Measurements from ENCODE around the gene TNKS1BP1.
"Not testable (repeated sequence)": the region's sequence is repeated elsewhere in the genome, so short reads cannot be mapped to it uniquely, and the experiment has no call there.

DNA sequence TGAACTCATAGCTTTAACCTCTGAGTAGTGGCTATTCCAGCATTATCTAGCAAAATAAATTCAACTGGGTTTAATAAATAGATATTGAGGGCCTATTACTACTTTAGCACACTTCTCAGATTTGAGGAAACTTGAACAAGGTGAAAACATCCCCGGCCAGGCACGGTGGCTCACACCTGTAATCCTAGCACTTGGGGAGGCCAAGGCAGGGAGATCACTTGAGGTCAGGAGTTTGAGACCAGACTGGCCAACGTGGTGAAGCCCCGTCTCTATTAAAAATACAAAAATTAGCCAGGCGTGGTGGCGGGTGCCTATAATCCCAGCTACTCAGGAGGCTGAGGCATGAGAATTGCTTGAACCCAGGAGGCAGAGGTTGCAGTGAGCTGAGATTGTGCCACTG, 12.1 kb upstream of the TNKS1BP1 start:
- TF ChIP-seq, protein P1, sequence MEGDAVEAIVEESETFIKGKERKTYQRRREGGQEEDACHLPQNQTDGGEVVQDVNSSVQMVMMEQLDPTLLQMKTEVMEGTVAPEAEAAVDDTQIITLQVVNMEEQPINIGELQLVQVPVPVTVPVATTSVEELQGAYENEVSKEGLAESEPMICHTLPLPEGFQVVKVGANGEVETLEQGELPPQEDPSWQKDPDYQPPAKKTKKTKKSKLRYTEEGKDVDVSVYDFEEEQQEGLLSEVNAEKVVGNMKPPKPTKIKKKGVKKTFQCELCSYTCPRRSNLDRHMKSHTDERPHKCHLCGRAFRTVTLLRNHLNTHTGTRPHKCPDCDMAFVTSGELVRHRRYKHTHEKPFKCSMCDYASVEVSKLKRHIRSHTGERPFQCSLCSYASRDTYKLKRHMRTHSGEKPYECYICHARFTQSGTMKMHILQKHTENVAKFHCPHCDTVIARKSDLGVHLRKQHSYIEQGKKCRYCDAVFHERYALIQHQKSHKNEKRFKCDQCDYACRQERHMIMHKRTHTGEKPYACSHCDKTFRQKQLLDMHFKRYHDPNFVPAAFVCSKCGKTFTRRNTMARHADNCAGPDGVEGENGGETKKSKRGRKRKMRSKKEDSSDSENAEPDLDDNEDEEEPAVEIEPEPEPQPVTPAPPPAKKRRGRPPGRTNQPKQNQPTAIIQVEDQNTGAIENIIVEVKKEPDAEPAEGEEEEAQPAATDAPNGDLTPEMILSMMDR (IDR thresholded peaks at IDR 0.05) = not testable (repeated sequence)
- not testable (repeated sequence) for TF ChIP-seq POLR2AphosphoS5 (IDR thresholded peaks at IDR 0.05; ENCODE audit: low read depth, low read length)
